Right lobe of liver (tissue), 6 donors: ENCODE results near the gene MCTP1. TPM values are rescaled to one million over a fixed set of nuclear protein-coding genes. Genes with fewer than 3 reads are reported as not detected.

Experiments used
- ATAC-seq, 4 donors: fragments of 200-7000 bp; cut with Tn5 transposase; one replicate each; pipeline ENCODE4 v1.9.1; 2020; ENCODE audit warnings: mild to moderate bottlenecking in 4 of 4, moderate library complexity in 4 of 4
- DNase-seq, 3 donors: peaks; one replicate each; pipeline ENCODE4 v3.0.0-alpha.2; 2020
- H3K27ac ChIP-seq, 3 donors: fragments of 200-600 bp; one replicate each; pipeline ENCODE4 v1.8.0; 2022
- H3K27me3 ChIP-seq, 2 donors: fragments of 200-600 bp; one replicate each; pipeline ENCODE4 v1.8.0; 2022
- H3K36me3 ChIP-seq, 4 donors: fragments of 200-600 bp; sonication (generic) in 1 of 4; one replicate each; pipeline versions ENCODE4 v1.5.1 to v1.8.0; 2017 to 2022; ENCODE audit warnings: control low read depth in 1 of 4
- H3K4me1 ChIP-seq, 4 donors: fragments of 200-600 bp; sonication (generic) in 1 of 4; one replicate each; pipeline versions ENCODE4 v1.5.1 to v1.8.0; 2017 to 2022; ENCODE audit warnings: control low read depth in 1 of 4
- H3K4me3 ChIP-seq, 3 donors: fragments of 200-600 bp; one replicate each; pipeline ENCODE4 v1.8.0; 2022
- H3K9me3 ChIP-seq, 4 donors: fragments of 200-600 bp; sonication (generic) in 1 of 4; one replicate each; pipeline versions ENCODE4 v1.5.1 to v1.8.0; 2017 to 2022; ENCODE audit warnings: control low read depth in 1 of 4
- CTCF ChIP-seq, 4 donors: fragments of 200-600 bp in 3 of 4; fragments of 450-650 bp in 1 of 4; IDR thresholded peaks; one replicate each; pipeline versions ENCODE4 v1.5.1 to v1.8.0; 2016 to 2022; ENCODE audit warnings: antibody characterized with exemption in 4 of 4, mild to moderate bottlenecking in 2 of 4
- POLR2A ChIP-seq: fragments of 450-650 bp; IDR thresholded peaks from one replicate; pipeline ENCODE4 v1.6.1; 2017; ENCODE audit warnings: antibody characterized with exemption, mild to moderate bottlenecking
- WGBS: methylation state at CpG from one replicate; pipeline ENCODE4 v1.1.6; 2018; ENCODE audit warnings: low coverage, low lambda C conversion rate; ENCODE audit not compliant: insufficient coverage; ENCODE audit errors: missing lambda C conversion rate; 5-methylcytosine and 5-hydroxymethylcytosine counted together
- intact Hi-C, 2 donors: fragments of 100-400 bp; cut with DNase I; formaldehyde crosslinking; loops; one replicate each; pipeline versions ENCODE4 v1.11.2 to v1.14.1; 2022
- total RNA-seq, 6 experiments: library from RNA; depleted of rRNA in 2 of 6; stranded (reverse); fragments of >200 nt in 2 of 6; fragmentation: NEBNext Ultra II Directional in 3 of 6; extraction: Animal tissue kit (Norgen Biotek cat#: 25700) in 3 of 6; gene quantifications; one replicate each; pipeline versions ENCODE4 v1.1.0 to v1.2.4, GENCODE V29; 2016 to 2023
- donor health status: DM: no; HTN: yes; CAD: no.
- donor health status: DM: no; HTN: no; CAD: no.
- donor health status: DM: no; HTN: no; CAD: no.
- donor health status: DM: no; HTN: yes; CAD: no.
- donor health status: DM: no; HTN: yes; CAD: no.

Gene MCTP1
- total RNA-seq, 6 experiments from 2014 or later: 1.2 to 5.9 (median 3.5) TPM

DNA sequence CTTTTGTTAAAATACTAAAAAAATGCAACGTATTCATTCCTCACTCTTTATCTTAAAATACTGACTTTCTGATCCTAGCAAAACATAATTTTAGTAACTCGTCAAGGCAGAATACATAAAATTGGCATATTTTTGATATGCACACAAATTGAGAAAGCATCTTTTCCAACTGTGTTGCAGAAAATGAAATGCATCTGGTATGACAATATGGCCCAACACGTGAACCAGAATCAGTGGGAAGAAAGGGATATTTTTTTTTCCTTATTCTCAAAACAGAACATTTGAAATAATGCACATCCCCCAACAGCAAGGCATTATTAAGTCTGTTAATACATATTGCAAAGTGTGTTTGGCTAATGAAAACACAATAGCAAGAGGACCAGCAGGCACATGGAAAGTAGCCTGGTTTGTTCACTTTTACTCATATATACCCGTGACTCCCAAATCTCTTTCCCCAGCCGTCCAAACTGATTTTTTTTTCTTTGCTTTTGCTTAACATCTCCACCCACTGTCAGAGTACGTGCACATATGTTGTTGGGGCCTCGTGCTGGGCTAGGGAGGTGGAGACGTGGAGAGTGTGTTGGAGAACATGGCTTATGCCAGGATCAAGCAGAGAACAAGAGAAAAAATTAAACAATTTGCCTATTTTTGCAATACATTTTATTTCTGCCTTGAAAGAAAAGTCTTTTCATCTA is 4.3 kb downstream of the MCTP1 start:
- Histone ChIP-seq H3K4me3 (no peak overlapping the region), H3K9me3 (no peaks in the 10 kb centered on the region), H3K4me1 (peaks cover 0 to 11% (median 4%) of the 10 kb centered on the region in 4 donors), H3K27me3 (peaks cover 6 to 30% of the 10 kb centered on the region in 2 donors), H3K36me3 (no peaks in the 10 kb centered on the region), H3K27ac (no peak overlapping the region)
- intact Hi-C loops: no loop called here
- TF ChIP-seq CTCF (IDR thresholded peaks at IDR 0.05) (no peak), POLR2A (no peak)
- WGBS: 32% methylated on average over 8 of the region's 8 CpGs
- DNase-seq (no peak), ATAC-seq (no peak)

- Histone ChIP-seq H3K4me1 (no peaks in the 10 kb centered on the region), H3K36me3 (no peaks in the 10 kb centered on the region), H3K27ac (no peak overlapping the region), H3K27me3 (no peaks in the 10 kb centered on the region), H3K9me3 (no peaks in the 10 kb centered on the region), H3K4me3 (no peak overlapping the region)
- 44% methylated on average over 5 of the region's 5 CpGs for WGBS
- intact Hi-C loops: no loop called here
- no peak for DNase-seq
- ATAC-seq: no peak
- TF ChIP-seq POLR2A (no peak), CTCF (IDR thresholded peaks at IDR 0.05) (no peak)
Measured at GRCh38 chr5:95274011-95274410, 10.9 kb downstream of the MCTP1 start.

DNA sequence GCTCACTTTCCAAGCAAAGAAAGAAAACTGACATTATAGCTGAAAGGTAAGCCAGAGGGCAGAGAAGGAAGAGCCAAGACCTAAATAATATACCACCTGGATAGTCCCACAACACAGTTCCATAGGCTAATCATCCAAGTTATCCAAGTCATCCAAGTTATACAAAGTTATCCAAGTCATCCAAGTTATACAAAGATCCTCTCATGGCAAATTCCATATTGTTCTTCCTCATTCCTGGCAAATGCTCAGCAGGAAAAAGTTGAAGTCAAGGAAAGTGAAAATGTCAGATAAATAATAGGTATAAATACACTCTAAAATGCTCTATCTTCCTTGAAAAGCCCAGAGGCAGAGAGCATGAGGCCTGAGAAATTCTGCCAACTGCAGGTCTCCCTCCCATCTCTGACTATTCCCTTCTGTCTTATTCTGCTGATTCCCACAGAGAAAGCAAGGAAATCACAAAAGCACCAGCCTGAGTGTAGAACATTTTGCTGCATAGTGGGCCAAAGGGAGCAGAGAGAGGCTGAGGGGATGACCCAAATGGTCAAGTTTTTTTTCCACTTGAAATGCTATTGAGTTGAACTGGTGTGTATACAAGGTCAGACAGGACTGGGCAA is 12.5 kb downstream of the MCTP1 start:
- Histone ChIP-seq H3K9me3 (no peaks in the 10 kb centered on the region), H3K4me1 (no peaks in the 10 kb centered on the region), H3K27me3 (no peaks in the 10 kb centered on the region), H3K36me3 (no peaks in the 10 kb centered on the region), H3K4me3 (no peak overlapping the region), H3K27ac (no peak overlapping the region)
- DNase-seq: no peak
- intact Hi-C loops: no loop called here
- no peak for ATAC-seq
- TF ChIP-seq CTCF (IDR thresholded peaks at IDR 0.05) (no peak), POLR2A (no peak)

DNA sequence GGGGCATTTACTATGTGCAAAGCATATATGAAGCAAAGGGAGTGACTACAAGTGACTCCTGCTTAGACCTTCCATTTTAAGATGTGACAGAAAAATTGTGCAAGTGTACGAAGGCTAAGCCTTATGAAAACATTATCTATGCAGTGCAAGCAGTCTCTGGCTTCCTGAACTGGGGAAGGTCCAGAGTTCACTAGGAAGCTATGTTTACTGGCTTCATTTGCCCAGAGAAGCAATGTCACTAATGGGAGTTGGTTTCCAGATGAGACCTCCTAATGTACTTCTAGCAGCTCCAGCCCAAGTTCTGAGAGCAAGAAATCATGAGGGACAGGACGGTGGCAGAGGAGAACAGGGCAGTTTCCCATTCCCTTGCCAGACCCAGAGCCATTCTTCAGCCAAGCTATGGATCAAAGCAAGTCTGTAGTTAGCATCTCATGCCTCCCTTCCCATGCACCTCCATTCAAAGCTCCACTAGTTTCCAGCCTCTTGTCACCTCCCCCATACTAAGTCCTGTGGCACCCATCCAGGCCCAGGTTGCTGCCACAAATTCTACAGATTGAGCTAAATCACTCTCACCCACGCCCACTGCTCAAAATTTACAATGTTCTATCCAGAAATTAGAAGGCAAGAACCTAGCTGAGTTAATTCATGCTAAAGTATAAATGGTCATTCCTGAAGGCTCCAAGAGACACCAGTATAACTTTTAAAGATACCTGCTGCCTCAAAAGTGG is 21.8 kb downstream of the MCTP1 start:
- TF ChIP-seq POLR2A (no peak), CTCF (IDR thresholded peaks at IDR 0.05) (no peak)
- intact Hi-C loops: no loop called here
- DNase-seq (no peak), ATAC-seq (peak; percentile 88 to 96 (median 94))
- Histone ChIP-seq H3K4me3 (no peak overlapping the region), H3K27ac (no peak overlapping the region), H3K9me3 (no peaks in the 10 kb centered on the region), H3K4me1 (peaks cover 0 to 10% (median 0%) of the 10 kb centered on the region in 4 donors), H3K36me3 (no peaks in the 10 kb centered on the region), H3K27me3 (no peaks in the 10 kb centered on the region)
- WGBS: 49% methylated on average over 2 of the region's 3 CpGs
